HL-60/S4 treated with retinoic acid at 250 ng/mL for 4 days and 3 days (cell line): ENCODE data around the gene CNGB1.
"Not testable (repeated sequence)": the region's sequence is repeated elsewhere in the genome, so short reads cannot be mapped to it uniquely, and the experiment has no call there.

Experiments used
- in situ Hi-C: fragments of 300-500 bp; cut with MboI; formaldehyde crosslinking; loops from 2 replicates; pipeline ENCODE4 v1.7.0; 2022; ENCODE audit warnings: low sequenced_read_pairs

The CNGB1 gene

DNA sequence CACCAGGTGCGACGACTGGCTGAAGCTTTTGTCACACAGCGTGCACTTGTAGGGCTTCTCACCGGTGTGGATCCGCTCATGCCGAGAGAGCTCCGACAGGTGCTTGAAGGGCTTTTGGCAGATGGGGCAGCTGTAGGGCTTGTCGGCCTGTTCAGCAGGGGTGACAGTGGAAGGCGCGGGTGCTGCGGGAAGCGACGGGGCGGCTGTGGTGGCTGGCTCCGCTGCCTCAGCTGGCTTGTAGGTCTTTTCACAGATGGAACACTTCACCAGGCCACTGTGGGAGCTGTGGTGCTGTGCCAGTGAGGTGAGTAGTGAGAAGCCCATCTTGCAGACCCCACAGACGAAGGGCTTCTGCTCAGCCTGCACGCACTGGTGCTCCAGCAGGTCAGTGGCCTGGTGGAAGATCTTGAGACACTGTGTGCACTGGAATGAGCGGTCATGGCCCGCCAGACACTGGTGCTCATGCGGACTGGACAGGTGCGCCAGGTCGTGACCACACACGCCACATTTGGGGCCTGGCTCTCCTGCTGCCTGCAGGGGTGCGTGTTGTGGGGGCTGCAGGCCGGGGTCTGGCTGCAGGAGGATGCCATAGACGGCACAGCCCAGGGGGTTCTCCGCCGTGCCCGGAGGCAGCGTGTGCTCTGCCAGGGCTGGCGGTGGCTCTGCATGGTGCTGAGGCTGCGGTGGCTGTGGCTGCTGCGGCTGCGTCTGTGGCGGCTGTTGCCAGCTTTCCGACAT lies 26.8 kb upstream of the CNGB1 start:
- in situ Hi-C loops, result no loop called here

DNA sequence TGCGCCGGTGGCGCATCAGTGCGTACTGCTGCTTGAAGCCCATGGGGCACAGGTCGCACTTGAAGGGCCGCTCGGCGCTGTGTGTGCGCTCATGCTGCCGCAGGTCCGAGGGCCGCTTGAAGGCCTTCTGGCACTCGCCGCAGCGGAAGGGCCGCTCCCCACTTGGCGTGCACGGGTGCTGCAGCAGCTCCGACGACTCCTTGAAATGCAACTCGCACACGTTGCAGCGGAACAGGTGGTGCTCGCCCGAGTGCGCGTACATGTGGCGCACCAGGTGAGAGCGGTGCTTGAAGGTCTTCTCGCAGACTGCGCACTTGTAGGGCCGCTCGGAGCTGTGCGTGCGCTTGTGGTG lies 26.2 kb upstream of the CNGB1 start:
- in situ Hi-C loops, result no loop called here

DNA sequence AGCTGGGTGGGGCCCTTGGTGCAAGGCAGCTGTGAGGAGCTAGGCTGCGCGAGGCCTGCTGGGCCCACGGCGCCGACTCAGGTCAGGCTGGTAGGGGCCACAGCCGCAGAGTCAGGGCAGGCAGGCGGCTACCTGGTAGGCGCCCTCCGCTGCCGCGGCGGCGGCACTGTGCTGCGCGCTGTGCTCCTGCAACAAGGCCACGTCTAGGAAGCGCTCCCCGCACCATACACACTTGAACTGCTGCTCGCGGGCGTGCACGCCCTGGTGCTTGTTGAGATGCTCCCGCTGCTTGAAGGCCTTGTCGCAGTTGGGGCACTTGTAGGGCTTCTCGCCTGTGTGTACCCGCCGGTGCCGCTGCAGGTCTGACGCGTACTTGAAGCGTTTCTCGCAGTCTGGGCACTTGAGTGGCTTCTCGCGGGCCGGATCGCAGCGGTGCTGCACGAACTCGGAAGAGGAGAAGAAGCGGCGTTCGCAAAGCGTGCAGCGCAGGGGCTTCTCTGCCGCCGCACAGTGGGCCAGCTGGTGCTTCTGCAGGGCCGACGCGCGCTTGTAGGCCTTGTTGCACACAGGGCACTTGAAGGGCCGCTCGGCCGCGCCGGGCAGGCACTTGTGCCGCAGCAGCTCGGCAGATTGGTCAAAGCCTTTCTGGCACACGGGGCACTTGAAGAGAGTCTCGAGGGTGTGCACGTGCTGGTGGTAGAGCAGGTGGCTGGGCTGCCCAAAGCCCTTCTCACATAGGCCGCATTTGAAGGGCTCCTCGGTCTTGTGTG lies 25.7 kb upstream of the CNGB1 start:
- in situ Hi-C loops, result no loop called here

DNA sequence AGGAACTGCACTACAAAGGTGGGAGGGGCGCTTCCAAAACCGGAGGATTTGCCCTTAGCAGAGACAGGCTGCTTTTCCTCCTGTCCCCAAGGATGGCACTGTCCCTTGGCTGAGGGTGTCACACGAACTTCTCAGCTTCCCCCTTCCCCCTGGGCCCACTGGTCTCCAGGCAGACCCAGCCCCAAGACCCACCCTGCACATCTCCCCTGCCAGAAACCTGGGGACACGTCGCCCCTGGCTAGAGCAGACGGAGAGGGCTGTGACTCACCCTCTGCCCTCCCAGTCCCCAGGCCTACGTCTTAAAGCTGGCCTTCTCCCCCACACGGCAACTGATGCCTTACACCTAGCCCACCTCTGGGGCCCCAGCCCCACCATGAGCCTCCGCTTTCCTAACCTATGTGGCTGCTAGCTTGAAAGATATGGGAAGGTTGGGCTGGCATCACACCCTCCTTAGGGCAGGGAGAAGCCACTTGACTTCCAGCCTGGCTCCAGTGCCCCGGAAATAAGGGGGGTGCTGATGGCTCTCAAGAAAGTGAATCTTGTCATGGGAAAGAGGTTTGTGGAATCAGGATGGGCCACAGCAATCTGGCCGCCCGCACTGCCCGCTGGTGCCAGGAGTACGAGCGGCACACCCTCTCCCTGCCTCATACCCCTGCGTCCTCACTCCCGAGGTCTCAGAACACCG lies 24.9 kb upstream of the CNGB1 start:
- in situ Hi-C loops, result no loop called here

DNA sequence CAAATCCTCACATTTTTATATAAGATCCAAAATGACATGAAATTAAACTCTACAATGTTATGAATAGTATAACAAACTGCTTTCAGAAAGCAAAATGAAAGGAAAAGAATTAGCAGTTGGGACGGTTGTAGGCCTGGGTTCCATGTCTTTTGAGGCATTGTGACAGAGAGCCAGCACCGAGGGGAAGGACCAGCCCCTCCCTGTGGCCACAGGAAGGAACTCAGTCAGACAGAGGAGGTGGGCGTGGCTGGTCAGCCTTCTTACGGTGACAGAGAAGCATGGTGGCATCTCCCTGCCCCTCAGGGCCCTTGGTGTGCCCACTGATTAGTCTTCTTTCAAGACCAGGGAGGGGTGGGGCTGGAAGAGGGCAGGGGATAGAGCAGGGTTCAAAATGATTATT lies 23.9 kb upstream of the CNGB1 start:
- in situ Hi-C loops, result no loop called here

DNA sequence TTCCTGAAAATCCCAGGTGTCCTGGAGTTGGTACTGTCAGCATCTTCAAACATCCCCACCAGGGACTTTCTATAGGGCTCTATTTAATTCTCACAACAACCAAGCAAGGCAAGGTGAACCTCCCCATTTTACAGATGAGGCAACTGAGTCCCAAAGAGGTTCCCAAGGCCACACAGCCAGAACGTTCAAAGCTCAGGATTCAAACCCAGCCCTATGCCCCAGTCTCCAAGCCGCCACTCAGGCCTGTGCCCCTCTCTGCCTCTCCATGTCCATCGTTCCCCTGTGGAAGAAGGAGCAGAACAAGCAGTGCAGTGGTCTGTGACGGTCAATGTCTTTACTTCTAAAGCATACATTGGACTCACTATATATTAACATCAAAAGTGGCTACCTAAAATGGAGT lies 23.4 kb upstream of the CNGB1 start:
- in situ Hi-C loops, result no loop called here

DNA sequence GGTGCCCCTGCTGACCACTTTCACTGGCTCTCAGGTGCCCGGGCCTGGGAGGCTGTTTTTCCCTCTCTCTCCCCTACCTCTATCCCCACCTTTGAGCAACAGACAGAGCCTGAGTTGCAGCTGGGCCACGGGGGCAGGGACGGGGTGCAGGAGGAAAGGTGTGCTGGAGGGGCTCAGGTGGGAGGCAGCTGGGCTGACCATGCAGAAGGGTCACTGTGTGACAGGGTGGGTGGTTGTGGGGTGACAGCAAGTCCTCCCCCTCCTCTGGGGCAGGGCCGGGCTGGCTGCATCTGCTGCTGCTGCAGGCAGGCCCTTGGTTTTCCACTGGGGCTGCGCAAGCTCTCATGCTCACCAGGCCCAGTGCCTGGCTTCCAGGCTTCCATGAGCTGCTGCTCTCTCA lies 23.0 kb upstream of the CNGB1 start:
- in situ Hi-C loops, result no loop called here

DNA sequence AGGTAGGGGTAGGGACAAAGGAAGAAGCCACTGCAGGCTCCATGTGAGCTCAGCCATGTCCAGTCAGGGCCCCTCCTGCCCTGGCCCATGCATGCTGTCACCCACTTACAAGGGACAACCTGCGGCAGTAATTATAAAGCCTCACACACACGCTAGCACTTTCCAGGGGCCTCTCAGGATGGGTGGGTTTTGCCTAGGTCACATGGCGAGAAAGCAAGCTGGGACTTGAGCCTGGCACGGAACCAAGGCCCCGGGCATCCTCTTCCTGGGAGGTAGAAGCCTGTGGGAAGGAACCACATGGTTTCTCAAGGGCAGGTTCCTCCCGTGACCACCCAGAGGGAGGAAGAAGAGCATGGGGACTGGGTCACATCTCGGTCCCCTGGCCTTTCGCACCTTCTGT lies 22.5 kb upstream of the CNGB1 start:
- in situ Hi-C loops, result no loop called here

DNA sequence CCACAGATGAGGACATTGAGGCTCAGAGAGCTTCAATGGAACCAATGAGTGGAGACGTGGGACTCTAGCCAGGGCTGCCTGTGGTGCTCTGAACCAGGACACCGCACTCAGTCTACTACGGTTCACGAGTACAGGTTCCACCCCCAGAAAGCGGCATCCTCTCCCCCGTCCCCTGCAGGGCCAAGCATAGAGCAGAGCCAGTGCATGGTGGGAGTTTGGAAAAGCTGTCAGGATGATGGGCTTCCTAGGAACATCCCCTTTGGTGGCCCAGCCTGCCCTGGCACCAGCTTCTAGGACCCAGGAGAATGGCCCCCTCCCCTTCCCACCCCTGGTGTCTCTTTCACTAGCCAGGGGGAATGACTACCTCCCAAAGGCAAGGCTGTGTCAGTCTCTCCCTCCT lies 21.2 kb upstream of the CNGB1 start:
- in situ Hi-C loops, result no loop called here

DNA sequence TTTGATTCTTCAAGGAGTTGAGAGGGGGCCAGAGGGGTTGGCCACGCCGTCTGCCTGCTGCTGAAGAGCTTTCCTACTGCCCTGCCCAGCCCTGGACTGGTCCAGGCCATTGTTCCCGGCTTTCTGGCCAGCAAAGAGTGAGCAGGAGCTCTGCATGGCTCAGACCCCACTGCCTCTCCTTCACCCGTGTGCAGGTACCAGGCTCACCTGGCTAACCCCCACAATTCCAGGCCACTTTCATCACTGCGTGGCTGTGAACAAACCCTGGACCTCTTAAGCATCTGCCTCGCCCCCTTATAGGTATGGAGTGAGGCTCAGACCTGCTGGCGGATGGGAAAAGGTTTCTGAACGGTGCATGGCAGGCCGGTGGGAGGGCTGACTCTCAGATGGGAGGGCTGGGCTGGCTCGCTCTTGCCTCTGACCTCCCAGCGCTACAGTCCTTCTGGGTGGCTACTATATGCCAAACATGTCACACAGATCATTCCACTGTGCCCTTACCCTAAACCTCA lies 20.7 kb upstream of the CNGB1 start:
- in situ Hi-C loops, result no loop called here

DNA sequence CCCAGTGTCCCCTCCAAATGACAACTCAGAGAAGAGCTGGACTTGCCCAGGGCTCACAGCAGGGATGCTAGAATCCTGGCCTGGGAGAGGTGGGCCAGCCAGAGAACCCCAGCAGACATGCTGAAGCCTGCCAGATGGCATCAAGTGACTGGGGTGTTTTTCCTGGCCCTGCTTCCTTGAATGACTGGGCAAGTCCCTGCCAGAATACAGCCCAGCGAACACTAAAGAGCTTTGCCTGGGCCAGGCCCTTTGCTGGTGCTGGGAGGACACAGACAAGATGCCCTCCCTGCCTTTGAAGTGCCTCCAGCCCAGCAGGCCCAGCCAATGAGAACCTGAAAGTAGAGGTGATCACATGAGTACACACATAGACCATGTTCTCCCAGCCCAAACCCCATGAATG lies 18.0 kb upstream of the CNGB1 start:
- in situ Hi-C loops, result no loop called here

DNA sequence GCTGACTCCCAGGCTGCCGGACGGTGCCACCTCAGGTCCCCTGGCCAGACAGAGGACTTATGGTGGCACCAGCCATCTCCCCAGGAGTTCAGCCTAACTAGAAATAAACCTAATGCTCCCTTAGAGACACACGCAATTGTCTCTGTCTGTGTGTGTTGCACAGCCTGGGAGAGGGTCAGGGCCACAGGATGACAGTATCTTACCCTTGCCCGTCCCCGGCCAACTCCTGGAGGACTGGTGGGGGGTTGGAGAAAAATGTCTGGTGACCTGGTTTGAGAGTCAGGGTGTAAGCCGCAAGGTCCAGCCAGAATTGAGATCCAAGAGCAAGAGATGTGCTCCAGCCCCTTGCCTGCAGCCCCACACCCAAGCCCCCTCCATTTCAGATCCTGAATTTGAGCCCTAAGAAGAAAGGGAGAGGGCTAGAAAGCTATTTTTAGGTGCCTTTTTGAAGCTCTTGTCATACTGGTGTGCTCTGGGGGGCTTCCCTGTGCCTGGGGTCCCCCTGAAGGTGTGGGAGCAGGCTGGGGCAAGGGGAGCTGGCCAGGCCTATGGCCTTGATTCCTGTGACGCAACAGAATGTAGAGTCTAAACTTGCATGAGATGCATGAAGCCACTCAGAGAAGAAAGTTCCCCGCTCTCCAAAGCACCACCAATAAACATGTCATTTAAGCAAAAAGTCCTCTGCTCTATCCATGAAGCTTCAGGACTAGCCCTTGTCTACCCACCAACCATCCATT lies 16.7 kb upstream of the CNGB1 start:
- in situ Hi-C loops, result no loop called here

DNA sequence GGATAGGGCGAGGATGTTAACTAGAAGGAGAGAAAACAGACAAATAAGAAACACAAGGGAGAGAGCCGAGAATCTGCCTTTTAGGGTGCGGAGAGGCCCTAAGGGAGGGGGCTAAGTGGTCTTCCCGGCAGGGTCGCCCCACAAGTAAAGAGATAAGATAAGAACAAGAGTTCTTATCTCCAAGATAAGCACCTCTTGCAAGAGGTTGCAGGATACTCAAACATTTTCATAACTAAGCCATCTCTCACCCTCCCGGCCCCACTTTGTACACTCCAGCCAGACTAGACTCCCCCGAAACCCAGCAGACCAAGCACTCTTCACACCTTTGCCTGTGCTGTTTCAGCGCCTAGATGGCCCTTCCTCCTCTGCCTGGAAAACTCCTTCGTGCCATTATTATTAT lies 15.3 kb upstream of the CNGB1 start:
- in situ Hi-C loops, result no loop called here

DNA sequence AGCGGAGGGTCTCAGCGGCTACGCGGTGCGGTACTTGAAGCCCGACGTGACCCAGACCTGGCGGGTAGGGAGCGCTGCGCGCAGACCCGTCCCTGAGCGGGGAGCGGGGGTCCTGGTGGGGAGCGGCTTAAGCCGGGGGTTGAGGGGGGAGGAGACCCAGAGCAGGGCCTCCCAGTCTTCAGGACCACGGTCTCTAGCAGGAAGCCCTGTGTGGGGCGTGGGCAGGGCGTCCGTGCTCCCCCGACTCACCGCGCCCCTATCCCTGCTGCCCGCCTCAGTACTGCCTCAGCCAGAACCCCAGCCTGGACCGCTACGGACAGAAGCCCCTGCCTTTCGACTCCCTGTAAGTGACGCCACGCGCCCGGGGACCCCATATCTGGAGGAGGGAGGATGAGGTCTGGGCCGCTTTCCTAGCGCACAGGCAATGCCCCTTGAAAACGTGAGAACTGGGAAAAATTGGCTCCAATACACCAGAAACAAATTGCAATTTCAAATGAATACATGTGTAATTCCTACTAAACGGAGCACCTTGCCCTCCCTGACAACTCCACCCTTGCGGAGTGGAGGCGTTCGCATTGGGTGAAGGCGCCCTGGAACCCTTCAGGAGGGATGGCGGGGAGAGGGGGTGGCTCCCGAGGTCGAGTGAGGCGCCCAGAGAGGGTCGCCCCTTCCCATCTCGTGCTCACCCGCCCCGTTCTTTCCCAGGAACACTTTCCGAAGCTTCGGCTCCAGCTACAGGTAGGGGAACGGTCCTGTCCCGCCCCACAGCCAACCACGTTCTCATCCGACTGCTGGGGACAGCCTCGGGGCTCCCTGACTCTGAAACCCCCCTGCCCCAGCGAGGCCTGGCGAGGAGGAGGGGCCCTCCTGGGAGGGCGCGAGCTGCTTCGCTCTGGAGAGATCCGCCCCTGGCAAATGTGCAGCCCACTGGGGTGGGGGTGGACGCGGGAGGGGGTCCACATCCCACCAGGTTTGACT lies 14.6 kb upstream of the CNGB1 start:
- in situ Hi-C loops, result no loop called here

DNA sequence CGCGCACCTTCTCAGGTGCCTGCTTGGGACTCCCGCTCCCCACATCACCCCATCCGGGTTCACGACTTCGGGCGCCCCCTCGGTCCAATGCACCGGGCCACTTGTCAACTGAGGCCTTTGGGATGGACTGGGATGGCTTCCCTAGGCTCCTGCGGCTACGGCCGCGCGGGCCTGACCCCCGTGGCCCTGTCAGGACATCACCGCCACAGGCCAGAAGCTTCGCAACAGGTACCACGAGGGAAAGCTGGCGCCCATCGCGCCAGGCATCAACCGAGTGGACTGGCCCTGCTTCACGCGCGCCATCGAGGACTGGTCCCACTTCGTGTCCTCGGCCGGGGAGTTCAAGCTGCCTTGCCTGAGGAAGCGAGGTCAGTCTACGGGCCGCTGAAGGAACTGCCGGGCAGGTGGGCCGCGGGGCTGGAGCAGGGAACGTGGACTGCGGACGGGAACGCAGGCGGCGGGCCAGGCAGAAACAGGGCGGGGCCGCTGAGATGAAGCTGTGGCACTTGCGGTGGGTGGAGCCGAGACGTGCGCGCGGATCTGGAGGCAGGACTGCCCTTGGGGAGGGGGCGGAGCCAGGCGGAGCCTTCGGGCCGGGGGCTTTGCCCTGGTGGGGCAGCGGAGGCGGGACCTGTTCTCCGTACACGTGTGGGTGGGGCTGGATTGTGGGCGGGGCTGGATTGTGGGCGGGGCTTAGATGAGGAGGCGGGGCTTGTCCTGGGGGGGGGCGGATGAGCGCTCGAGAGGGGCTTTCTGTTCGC lies 13.7 kb upstream of the CNGB1 start:
- in situ Hi-C loops, result no loop called here

DNA sequence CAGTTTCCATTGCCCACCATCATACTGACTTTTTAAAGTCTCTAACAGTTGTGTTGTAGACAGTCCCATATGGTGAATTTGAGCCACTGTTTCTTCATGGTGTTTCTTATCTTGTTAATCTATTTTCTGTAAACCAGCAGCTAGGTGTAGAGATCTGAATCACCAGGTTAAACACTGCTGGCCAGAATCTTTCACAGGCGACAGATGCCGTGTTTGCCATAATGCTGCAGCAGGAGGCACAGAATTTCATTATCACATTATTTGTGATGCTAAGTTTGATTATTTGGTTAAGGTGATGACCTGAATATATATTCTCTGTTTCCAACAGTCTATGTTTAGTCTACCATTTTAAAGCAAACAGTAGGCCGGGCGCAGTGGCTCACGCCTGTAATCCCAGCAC lies 11.5 kb upstream of the CNGB1 start:
- in situ Hi-C loops, result no loop called here

DNA sequence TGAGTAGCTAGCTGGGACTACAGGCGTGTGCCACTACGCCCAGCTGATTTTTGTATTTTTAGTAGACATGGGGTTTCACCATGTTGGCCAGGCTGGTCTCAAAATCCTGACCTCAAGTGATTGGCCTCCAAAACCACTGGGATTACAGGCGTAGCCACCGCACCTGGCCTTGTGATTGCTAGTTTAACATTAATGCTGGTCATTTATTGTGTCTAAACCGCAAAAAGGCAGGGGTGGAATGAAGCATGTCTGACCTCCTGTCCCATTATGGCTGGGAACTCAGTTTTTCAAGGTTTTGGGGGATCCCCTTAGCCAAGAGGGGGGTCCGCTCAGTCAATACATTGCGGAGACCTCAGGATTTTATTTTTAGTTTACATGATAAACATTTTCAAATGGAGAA lies 10.7 kb upstream of the CNGB1 start:
- in situ Hi-C loops, result no loop called here

DNA sequence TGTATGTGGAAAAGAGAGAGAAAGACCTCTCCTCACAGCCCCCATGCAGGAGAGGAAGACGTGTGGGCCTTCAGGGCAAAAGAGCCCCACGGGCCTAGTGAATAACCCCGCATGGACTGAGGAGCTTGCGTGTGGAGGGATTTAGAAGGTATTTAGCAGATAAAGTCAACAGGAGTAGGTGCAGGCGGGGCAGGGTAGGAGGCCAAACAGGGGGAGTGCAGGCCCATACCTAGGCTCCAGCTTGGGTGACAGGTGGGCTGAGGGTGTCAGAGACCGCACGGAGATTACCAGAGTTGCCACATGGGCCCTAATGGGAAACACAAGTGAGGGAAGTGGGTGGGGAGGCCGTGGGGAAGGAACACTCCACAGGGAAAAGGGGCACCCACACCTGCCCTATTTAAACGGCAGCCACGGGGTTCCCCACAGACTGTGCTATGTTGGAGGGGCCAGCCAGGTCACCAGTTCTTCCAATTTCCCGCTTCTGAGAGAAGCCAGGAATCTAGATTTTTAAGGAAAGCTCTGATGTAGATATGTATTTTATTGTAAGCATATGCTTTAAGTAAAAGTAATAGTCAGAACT lies 8.2 kb upstream of the CNGB1 start:
- in situ Hi-C loops, result no loop called here

DNA sequence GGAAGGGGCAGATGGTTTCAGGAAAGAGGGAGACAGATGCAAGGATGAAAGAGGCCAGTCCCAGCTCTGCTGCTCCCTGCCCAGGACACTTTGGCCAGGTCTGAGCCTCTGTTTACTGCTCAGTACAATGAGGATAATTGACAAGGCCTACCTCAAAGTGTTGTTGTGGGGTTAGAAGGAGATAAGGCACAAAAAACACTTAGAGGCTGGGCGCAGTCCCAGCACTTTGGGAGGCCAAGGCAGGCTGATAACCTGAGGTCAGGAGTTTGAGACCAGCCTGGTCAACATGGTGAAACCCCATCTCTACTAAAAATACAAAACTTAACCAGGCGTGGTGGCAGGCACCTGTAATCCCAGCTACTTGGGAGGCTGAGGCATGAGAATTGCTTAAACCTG lies 7.1 kb upstream of the CNGB1 start:
- in situ Hi-C loops, result not testable (repeated sequence)
